GM12891 (cell line): Measurements from ENCODE around the gene OR2H1. TPM values are rescaled to one million over a fixed set of nuclear protein-coding genes. Genes with fewer than 3 reads are reported as not detected.
"Not testable (repeated sequence)": the region's sequence is repeated elsewhere in the genome, so short reads cannot be mapped to it uniquely, and the experiment has no call there.

Source experiments
- DNase-seq: peaks from one replicate; pipeline ENCODE4 v3.0.0; 2011; ENCODE audit warnings: low spot score; ENCODE audit not compliant: insufficient read length
- FAIRE-seq: peaks from 2 replicates; lab custom pipeline; 2011; peaks lifted over from hg19 to GRCh38; lab: Jason Lieb, UNC
- PAX5 ChIP-seq: IDR thresholded peaks from 2 replicates; pipeline ENCODE4 v1.6.1; 2011; ENCODE audit warnings: low read length, moderate library complexity, mild to moderate bottlenecking; ENCODE audit not compliant: insufficient read depth, severe bottlenecking
- POLR2A ChIP-seq: IDR thresholded peaks from 2 replicates; pipeline ENCODE4 v1.6.1; 2011; ENCODE audit warnings: low read depth, low read length, control low read depth
- POLR2AphosphoS5 ChIP-seq: IDR thresholded peaks from 2 replicates; pipeline ENCODE4 v1.6.1; 2011; ENCODE audit warnings: low read depth, low read length, control low read depth
- POU2F2 ChIP-seq: IDR thresholded peaks from 2 replicates; pipeline ENCODE4 v1.6.1; 2011; ENCODE audit warnings: low read depth, mild to moderate bottlenecking, control low read depth, low read length, moderate library complexity
- SPI1 ChIP-seq: IDR thresholded peaks from 2 replicates; pipeline ENCODE4 v1.6.1; 2011; ENCODE audit warnings: low read depth, low read length, control low read depth
- TAF1 ChIP-seq: IDR thresholded peaks from 2 replicates; pipeline ENCODE4 v1.6.1; 2011; ENCODE audit warnings: low read depth, low read length, control low read depth
- polyA plus RNA-seq: library from polyadenylated mRNA; unstranded; fragments of >200 nt; gene quantifications from one replicate; pipeline ENCODE4 v1.2.1, GENCODE V29; 2012; ENCODE audit warnings: low read depth, missing spikeins, inconsistent platforms; ENCODE audit not compliant: missing spikeins

The OR2H1 gene
- not detected for polyA plus RNA-seq

DNA sequence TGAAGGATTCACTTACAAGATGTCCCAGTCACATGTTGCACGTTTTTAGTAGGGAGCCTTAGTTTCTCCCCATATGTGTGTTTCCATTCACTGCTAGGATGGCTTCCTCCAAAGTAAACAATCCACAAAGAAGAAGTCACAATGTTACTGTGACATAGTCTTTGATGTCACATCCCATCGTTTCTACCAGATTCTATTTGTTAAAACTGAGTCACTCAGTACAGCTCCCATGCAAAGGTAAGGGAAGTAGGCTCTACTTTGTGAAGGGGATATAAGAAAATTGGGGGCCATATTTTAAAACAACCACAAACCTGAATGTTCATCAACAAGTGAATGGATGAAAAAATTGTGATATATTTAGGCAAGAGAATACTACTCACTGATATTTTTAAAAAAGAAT lies at the start of gene OR2H1, which contains the start of gene OR11A1:
TSS of gene OR2H1 (plus strand) at position 185 of the 400 bp plus-strand sequence. CDS start 4,615 bp downstream, outside the sequence.
TSS of gene OR11A1 (minus strand) at position 101 of the 400 bp plus-strand sequence. CDS start 29,430 bp downstream, outside the sequence.
- no peak for DNase-seq
- no peak for FAIRE-seq
- TF ChIP-seq TAF1: no peak
- TF ChIP-seq POLR2A: no peak

DNA sequence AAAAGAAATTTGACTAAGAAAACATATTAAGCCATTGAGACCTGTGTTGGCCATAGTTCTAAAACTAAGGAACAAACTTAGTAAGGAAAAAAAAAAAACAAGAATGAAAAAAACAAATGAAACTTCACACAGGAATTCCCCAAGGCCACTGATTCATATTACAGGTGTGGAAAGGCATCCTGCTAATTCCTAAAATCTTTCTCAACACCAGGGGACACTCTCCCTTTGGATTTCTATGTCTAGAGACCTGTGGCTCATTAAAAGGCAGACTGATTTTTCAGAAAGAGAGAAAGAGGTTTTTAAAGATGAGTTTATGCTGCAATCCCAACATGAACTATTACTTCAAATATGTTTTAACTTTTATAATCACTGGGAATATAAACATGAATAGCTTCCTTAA lies 42.4 kb upstream of the OR2H1 start, which contains the start of gene OR12D1:
TSS of gene OR12D1 (plus strand) at position 341 of the 400 bp plus-strand sequence.
- FAIRE-seq: no peak
- TF ChIP-seq TAF1: no peak
- TF ChIP-seq POLR2AphosphoS5: no peak
- no peak for TF ChIP-seq POLR2A
- DNase-seq: no peak

DNA sequence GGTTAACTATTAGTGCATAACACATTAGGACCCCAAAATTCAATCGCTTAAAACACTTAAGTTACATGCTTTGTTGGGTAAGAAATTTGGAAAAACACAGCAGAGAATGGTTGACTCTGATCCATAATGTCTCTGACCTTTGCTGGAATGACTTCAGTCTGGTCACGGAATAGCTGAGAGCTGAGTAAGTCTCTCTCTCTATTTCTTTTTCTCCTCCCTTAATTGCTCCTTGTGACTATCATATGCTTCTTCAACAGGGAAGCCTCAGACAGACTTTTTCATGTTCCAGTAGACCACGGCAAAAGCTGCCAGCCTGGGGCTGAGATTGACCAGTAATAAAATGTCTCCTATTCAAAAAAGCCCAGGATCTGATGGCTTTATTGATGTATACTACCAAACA lies 37.4 kb upstream of the OR2H1 start:
- TF ChIP-seq POLR2A: no peak
- TF ChIP-seq PAX5: no peak
- TF ChIP-seq POU2F2: no peak
- TF ChIP-seq TAF1: no peak
- TF ChIP-seq POLR2AphosphoS5: no peak
- no peak for TF ChIP-seq SPI1
- DNase-seq (no peak), FAIRE-seq (no peak)

DNA sequence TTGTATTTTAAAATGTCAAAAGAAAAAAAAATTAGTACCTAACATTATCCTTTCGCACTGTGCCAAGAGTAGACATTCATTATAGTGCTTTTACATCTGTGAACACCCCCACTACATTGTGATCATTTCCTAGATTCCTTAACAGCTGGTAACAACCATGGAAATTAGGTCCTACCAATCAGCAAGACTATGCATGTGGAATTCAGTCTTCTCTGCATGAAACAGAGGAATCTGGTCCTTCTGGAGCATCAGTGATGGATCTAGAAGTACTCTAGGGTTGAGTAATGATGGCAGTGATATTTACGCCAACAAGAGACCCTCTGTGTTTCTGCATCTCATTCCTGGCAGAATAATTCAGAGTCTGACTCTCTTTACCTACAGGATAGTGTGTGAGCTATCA lies 32.8 kb upstream of the OR2H1 start:
- DNase-seq (no peak), FAIRE-seq (no peak)
- TF ChIP-seq SPI1: no peak
- no peak for TF ChIP-seq POLR2A
- TF ChIP-seq POLR2AphosphoS5: no peak
- no peak for TF ChIP-seq TAF1
- TF ChIP-seq POU2F2: no peak
- no peak for TF ChIP-seq PAX5

DNA sequence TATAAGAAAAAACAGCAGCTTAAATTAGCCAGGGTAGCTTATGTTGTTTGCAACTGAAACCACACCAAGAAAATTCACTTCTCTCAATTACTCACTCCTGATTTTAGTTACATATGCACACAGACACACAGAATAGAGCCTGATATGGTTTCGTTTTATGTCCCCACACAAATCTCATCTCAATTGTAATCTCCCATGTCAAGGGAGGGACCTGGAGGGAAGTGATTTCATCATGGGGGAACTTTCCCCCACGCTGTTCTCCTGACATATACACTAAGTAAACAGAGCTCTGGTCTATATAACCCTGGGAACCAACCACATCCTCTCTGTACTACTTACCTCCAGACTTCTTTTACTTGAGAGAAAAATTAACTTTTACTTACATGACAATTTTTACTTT lies 32.4 kb upstream of the OR2H1 start:
- no peak for FAIRE-seq
- no peak for TF ChIP-seq PAX5
- TF ChIP-seq POLR2AphosphoS5: no peak
- TF ChIP-seq POU2F2: no peak
- no peak for TF ChIP-seq TAF1
- TF ChIP-seq SPI1: no peak
- TF ChIP-seq POLR2A: no peak
- DNase-seq: no peak

DNA sequence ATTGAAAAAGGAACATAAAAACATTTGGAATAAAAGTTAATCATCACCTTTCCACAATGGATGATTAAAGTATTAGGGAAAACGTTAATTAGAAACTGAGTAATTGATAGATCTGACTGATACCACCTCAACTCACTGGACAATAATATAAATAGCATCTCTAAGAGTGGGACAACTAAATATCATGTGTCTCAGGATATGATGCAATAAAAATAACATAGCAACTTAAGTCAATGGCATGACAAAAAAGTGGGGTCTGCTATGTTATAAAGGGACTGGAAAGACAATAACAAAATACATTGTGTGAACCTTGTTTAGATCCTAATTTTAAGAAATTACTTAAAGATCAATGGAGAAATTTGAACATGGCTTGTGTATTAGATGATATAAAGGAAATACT lies 31.9 kb upstream of the OR2H1 start:
- FAIRE-seq (no peak), DNase-seq (no peak)
- TF ChIP-seq POLR2A (no peak), TAF1 (no peak), POU2F2 (no peak)

DNA sequence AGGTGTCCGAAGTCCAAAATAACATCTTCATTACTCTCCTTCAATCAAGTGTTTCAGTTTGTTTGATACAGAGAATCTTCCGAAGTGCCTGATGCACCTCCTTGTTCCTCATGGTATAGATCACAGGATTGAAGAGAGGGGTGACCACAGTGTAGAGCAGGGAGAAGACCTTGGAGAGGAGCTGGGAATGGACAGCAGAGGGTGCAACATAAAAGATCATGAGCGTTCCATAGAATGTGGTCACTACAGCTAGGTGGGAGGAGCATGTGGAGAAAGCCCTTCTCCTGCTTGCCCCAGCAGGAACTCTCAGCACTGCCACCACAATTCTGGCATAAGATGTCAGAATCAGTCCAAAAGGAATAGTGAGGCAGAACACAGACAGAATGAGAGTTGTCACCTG lies 30.3 kb upstream of the OR2H1 start:
- no peak for TF ChIP-seq POLR2AphosphoS5
- TF ChIP-seq PAX5: no peak
- no peak for TF ChIP-seq SPI1
- TF ChIP-seq POLR2A: no peak
- TF ChIP-seq TAF1: no peak
- TF ChIP-seq POU2F2: no peak
- FAIRE-seq (no peak), DNase-seq (no peak)

DNA sequence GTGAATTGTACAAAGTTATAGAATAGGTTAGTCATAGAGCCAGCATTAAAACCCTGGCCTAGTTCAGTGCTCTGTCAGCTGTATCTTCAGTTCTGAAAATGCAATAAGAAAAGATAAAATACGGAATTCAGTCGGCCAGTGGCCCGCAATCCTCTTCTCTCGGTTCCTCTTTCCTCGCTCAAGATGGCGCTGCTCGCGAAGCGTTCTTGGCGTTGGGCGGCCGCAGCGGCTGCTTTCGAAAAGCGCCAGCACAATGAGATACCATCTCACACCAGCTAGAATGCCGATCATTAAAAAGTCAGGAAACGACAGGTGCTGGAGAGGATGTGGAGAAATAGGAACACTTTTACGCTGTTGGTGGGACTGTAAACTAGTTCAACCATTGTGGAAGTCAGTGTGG lies 20.2 kb upstream of the OR2H1 start:
- not testable (repeated sequence) for FAIRE-seq, DNase-seq

DNA sequence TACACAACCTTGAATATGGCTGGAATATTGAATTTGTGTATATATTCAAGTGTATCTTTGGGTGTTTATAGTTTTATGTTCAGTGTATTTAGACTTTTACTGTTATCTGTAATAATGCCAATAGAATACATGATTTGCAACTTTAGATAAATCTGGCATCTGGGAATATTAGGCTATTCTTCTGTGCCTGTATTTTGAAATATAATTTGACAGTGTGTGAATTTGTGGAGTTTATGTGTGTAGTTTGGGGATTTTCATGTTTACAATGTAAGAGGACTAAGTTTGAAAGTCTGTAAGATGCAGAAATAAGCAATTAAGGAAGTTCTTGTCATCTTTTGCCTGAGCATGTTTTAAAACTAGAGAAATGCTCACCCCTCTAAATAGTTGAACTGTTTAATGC lies 17.9 kb upstream of the OR2H1 start, which contains the start of gene OR10C1:
TSS of gene OR10C1 (plus strand) at position 301 of the 400 bp plus-strand sequence. CDS start 710 bp downstream, outside the sequence.
- DNase-seq (no peak), FAIRE-seq (no peak)
- TF ChIP-seq POLR2AphosphoS5 (no peak), POU2F2 (no peak), SPI1 (no peak), POLR2A (no peak), PAX5 (no peak), TAF1 (no peak)

DNA sequence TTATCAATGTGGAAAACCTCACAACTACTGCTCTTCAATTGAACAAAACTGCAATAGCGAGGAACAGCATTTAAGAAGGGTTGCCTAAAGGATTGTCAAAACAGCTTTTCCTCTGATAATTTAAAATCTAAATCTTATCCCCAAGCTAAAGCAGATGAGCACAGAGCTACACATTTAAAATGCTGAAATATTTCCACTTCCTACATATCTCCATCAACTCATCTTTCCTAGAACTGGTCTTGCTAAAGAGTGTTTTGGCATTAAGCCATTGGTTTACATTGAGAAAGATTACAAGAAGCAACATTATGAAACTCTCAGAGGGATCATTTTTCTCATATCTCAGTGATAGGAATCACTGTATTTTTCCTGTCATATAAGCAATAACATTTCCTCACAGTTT lies 14.2 kb upstream of the OR2H1 start:
- FAIRE-seq (no peak), DNase-seq (no peak)
- TF ChIP-seq POU2F2 (no peak), POLR2AphosphoS5 (no peak), TAF1 (no peak), POLR2A (no peak)

DNA sequence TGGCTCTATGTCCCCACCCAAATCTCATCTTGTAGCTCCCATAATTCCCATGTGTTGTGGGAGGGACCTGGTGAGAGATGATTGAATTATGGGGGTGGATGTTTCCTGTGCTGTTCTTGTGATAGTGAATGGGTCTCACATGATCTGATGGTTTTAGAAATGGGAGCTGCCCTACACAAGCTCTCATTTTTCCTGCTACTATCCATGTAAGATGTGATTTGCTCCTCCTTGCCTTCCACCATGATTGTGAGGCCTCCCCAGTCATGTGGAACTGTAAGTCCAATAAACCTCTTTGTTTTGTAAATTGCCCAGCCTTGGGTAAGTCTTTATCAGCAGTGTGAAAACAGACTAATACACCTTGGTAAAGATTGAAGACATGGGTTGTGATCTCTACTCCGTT lies 12.9 kb upstream of the OR2H1 start:
- DNase-seq: not testable (repeated sequence)

DNA sequence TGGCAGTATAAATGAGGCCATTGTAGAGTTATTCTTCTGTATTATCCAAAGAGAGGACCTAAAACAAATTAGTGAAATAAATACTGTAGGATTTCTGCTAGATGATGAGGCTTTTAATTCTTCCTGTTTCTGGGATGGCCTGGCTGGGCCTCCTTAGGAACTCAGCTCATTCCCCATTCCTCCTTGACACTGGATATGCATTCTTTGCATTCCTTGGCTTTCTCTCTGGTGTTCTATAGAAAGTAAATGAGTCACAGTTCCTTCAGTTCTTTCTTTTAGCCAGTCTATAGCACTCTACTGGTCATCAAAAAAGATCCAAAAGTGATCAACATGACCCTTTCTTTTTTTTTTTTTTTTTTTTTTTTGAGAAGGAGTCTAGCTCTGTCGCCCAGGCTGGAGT lies 9.3 kb upstream of the OR2H1 start:
- FAIRE-seq: no peak

More for the DNA sequence above, 12.9 kb upstream of the OR2H1 start:
- not testable (repeated sequence) for FAIRE-seq

More for the DNA sequence above, 9.3 kb upstream of the OR2H1 start:
- no peak for DNase-seq
- TF ChIP-seq TAF1 (no peak), POLR2AphosphoS5 (no peak), POU2F2 (no peak), PAX5 (no peak), POLR2A (no peak), SPI1 (no peak)
